ENCODE data around the gene EBF3.

The EBF3 gene

DNA sequence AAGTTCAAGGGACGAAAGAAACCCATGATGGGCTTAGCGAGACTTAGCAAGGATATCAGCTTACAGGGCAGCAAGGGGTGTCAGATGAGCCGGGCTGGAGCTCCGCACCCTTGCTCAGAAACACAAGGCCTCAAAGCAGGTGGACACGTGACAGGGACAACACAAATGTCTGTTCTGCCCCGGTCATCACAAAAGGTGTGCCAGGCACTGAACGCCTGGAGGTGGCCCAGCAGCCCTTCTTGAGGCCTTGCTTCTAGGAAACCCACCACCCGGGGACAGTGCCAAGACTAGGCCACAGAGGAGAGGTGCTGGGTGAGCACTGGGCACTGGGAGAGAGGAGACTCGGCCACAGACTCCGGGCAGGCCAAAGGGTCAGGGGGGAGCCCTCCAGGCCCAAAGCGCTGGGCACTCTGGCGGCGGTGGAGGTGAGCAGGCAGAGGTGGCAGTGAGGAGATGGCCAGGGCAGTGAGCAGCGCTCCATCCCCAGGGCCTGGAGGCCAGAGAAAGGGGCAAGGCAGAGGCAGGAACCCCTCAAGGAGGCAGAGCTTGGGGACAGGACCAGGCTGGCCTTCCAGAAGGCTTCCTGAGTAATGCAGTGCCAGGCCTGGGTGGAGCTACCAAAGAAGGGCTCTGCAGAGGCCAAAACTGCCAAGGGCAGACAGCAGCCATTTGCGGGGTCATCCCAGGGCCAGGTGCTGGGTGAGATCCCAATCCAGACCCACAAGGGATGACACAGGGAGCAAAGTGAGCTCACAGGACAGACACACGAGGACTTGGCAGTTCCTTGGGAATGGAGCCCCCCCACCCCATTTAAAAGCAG lies 22.7 kb downstream of the EBF3 start:
- TF ChIP-seq CREB1 (IDR thresholded peaks at IDR 0.05; ENCODE audit: low read depth) (no peak), TCF12 (IDR thresholded peaks at IDR 0.05; ENCODE audit: low read depth) (no peak), TEAD4 (IDR thresholded peaks at IDR 0.05) (no peak), RAD21 (IDR thresholded peaks at IDR 0.05; ENCODE audit: low read depth) (no peak), CEBPB (IDR thresholded peaks at IDR 0.05) (no peak), USF1 (IDR thresholded peaks at IDR 0.05) (no peak), NFIC (IDR thresholded peaks at IDR 0.05) (no peak), ZBTB7A (IDR thresholded peaks at IDR 0.05; ENCODE audit: low read depth) (no peak), FOXM1 (IDR thresholded peaks at IDR 0.05; ENCODE audit: borderline replicate concordance, low read depth) (no peak), EP300 (IDR thresholded peaks at IDR 0.05; ENCODE audit: borderline replicate concordance) (no peak)

- no peak for TF ChIP-seq TCF12 (IDR thresholded peaks at IDR 0.05; ENCODE audit: low read depth)
- TF ChIP-seq REST (IDR thresholded peaks at IDR 0.05; ENCODE audit: low read depth): no peak
- no peak for TF ChIP-seq EGR1 (IDR thresholded peaks at IDR 0.05)
- no peak for TF ChIP-seq RAD21 (IDR thresholded peaks at IDR 0.05; ENCODE audit: low read depth)
- no peak for TF ChIP-seq CREB1 (IDR thresholded peaks at IDR 0.05; ENCODE audit: low read depth)
- TF ChIP-seq, protein P1, sequence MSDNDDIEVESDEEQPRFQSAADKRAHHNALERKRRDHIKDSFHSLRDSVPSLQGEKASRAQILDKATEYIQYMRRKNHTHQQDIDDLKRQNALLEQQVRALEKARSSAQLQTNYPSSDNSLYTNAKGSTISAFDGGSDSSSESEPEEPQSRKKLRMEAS (IDR thresholded peaks at IDR 0.05): no peak
- no peak for TF ChIP-seq FOXM1 (IDR thresholded peaks at IDR 0.05; ENCODE audit: borderline replicate concordance, low read depth)
- TF ChIP-seq NFIC (IDR thresholded peaks at IDR 0.05): no peak
- TF ChIP-seq TEAD4 (IDR thresholded peaks at IDR 0.05): no peak
- no peak for TF ChIP-seq CEBPB (IDR thresholded peaks at IDR 0.05)
- no peak for TF ChIP-seq ZBTB7A (IDR thresholded peaks at IDR 0.05; ENCODE audit: low read depth)
- TF ChIP-seq EP300 (IDR thresholded peaks at IDR 0.05; ENCODE audit: borderline replicate concordance): no peak
- no peak for TF ChIP-seq YY1 (IDR thresholded peaks at IDR 0.05; ENCODE audit: low read depth)
- no peak for TF ChIP-seq TAF1 (IDR thresholded peaks at IDR 0.05; ENCODE audit: low read depth)
- TF ChIP-seq USF1 (IDR thresholded peaks at IDR 0.05): no peak
These were observed 23.4 kb downstream of the EBF3 start for GRCh38 chr10:129940617-129941198.

DNA sequence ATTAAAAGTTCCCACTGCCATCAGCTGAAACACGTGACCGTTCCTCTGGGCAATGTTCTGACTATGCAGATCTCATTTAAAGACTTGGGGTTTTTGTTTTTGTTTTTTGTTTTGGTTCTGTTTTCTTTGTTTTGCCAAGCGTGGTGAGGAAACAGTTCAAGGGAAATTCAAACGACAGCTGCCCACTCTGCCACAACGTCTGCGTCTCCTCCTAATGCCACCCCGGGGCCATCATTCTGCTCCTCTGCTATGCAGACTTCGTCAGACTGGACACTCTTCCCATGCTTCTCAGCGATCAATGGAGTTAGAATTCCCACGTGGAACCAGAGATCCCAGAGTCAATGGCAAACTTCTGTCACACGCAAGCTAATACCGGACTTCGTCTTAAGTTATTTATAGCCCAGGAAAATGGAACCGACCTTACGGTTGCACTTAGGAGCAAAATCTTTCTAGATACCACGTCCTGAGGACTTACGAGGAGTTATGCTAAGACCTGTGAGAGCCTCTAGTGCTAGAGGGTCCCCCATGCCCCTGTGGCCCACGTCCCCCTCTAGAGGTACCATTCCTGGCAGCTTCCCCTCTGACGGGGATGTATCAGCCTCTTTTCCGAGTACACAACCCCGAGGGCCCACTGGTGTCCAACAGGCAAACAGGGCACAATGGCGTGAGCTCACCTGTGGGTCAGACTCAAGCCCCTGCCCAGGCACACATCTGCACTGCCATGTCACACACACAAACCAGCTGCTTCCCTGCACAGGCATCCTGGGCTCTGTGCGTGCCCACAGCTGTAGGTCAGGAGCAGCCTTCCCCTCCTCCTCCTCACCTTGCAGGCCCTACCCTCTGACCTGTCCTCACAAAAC lies 24.4 kb downstream of the EBF3 start:
- no peak for TF ChIP-seq TEAD4 (IDR thresholded peaks at IDR 0.05)
- TF ChIP-seq ZBTB7A (IDR thresholded peaks at IDR 0.05; ENCODE audit: low read depth): no peak
- TF ChIP-seq YY1 (IDR thresholded peaks at IDR 0.05; ENCODE audit: low read depth): no peak
- no peak for TF ChIP-seq REST (IDR thresholded peaks at IDR 0.05; ENCODE audit: low read depth)
- TF ChIP-seq TAF1 (IDR thresholded peaks at IDR 0.05; ENCODE audit: low read depth): no peak
- TF ChIP-seq RAD21 (IDR thresholded peaks at IDR 0.05; ENCODE audit: low read depth): no peak
- TF ChIP-seq FOXM1 (IDR thresholded peaks at IDR 0.05; ENCODE audit: borderline replicate concordance, low read depth): no peak

DNA sequence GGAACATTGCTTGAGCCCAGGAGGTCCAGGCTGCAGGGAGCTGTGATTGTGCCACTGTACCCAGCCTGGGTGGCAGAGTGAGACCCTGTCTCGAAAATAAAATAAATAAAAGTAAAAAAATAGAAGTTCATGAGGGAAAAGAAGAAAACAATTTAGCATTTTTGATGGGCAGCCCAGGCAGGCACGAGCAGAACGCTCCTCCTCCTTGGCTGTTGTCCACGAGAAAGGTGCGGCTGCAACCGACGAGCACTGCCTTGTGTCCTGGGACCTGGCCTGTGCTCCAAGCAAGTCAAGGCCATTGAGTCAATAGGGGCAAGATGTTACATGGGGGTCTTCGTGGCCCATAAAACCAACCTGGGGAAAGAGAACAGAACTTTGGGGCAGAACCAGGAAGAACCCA lies 25.6 kb downstream of the EBF3 start:
- TF ChIP-seq FOXM1 (IDR thresholded peaks at IDR 0.05; ENCODE audit: borderline replicate concordance, low read depth) (no peak), CEBPB (IDR thresholded peaks at IDR 0.05) (no peak), TEAD4 (IDR thresholded peaks at IDR 0.05) (no peak), EGR1 (IDR thresholded peaks at IDR 0.05) (no peak), RAD21 (IDR thresholded peaks at IDR 0.05; ENCODE audit: low read depth) (no peak), NFIC (IDR thresholded peaks at IDR 0.05) (no peak), CREB1 (IDR thresholded peaks at IDR 0.05; ENCODE audit: low read depth) (no peak), TCF12 (IDR thresholded peaks at IDR 0.05; ENCODE audit: low read depth) (no peak), ZBTB7A (IDR thresholded peaks at IDR 0.05; ENCODE audit: low read depth) (no peak)

DNA sequence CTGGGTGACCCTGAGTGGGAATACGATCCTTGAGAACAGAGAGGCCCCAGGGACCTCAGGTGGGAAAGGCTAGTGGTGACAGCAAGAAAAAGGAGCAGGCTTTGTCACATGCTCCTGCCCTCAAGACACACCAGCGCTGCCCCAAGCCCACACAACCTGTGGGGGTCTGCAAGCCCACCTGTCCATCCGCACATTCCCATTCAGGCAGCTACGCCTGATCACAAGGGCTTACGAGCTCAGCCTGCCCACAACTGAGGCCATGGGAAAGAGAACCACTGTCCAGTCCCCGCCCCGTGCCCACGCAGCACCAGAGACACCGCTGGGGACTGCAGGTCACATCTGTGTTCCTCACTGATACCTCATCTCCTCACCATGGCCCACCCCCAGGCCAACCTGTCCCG lies 26.7 kb downstream of the EBF3 start:
- no peak for TF ChIP-seq CREB1 (IDR thresholded peaks at IDR 0.05; ENCODE audit: low read depth)
- no peak for TF ChIP-seq RAD21 (IDR thresholded peaks at IDR 0.05; ENCODE audit: low read depth)
- no peak for TF ChIP-seq CEBPB (IDR thresholded peaks at IDR 0.05)
- no peak for TF ChIP-seq YY1 (IDR thresholded peaks at IDR 0.05; ENCODE audit: low read depth)
- TF ChIP-seq TCF12 (IDR thresholded peaks at IDR 0.05; ENCODE audit: low read depth): no peak
- no peak for TF ChIP-seq TEAD4 (IDR thresholded peaks at IDR 0.05)
- no peak for TF ChIP-seq ZBTB7A (IDR thresholded peaks at IDR 0.05; ENCODE audit: low read depth)
- TF ChIP-seq REST (IDR thresholded peaks at IDR 0.05; ENCODE audit: low read depth): no peak
- TF ChIP-seq, protein P1 (IDR thresholded peaks at IDR 0.05): no peak
- TF ChIP-seq EP300 (IDR thresholded peaks at IDR 0.05; ENCODE audit: borderline replicate concordance): no peak
- TF ChIP-seq TAF1 (IDR thresholded peaks at IDR 0.05; ENCODE audit: low read depth): no peak

Measured in Ishikawa (cell line).